Testis (tissue), 2 donors: ENCODE results near the gene PTGIS.

Experiments
- POLR2A ChIP-seq: fragments of 450-650 bp; IDR thresholded peaks from one replicate; pipeline ENCODE4 v1.6.1; 2017; ENCODE audit warnings: antibody characterized with exemption, mild to moderate bottlenecking, moderate library complexity
- TF ChIP-seq, protein P1 (sequence below), 3 experiments: fragments of 450-650 bp in 2 of 3; fragments of 200-600 bp in 1 of 3; sonication (generic) in 1 of 3; IDR thresholded peaks; one replicate each; pipeline ENCODE4 v1.5.1; 2016 to 2019; ENCODE audit warnings: antibody characterized with exemption in 3 of 3, mild to moderate bottlenecking in 2 of 3, moderate library complexity in 1 of 3

DNA sequence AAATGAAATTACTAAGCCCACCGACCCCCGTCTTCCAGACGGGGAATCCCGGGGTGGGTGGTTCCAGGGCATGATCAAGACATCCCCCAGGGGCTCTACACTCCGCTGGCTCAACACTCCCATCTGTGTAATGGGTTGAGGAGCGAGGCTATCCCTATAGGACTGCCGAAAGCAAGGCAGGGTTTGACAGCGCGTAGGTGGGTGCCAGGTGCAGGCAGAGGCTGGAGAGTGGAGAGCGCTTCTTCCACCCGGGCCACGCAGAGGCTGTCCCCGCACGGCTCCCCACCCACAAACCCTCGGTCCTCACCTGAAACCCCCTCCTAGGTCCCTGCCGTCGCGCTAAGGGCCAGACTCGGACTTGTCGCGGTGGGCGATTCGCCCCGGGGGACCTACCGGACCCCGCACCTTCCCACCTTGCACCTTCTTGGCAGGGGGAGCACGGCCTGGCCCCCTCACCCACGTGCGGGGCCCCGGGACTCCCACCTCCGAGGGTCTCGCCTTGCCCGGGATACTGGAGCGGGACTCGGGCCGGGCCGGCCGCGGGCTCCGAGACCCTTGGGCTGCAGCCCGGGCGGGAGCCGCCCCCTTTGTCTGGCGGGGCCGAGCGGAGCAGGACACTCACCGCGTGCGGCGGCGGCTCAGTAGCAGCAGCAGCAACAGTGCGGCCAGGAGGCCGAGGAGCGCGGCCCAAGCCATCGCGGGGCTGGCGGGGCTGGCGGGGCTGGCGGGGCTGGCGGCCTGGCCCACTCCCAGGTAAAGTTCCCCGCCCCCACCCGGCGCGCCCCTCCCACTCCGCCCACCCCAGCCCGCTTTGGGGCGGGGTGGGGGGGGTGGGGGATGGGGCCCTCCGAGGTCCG, at the start of gene PTGIS:
- TF ChIP-seq, protein P1, sequence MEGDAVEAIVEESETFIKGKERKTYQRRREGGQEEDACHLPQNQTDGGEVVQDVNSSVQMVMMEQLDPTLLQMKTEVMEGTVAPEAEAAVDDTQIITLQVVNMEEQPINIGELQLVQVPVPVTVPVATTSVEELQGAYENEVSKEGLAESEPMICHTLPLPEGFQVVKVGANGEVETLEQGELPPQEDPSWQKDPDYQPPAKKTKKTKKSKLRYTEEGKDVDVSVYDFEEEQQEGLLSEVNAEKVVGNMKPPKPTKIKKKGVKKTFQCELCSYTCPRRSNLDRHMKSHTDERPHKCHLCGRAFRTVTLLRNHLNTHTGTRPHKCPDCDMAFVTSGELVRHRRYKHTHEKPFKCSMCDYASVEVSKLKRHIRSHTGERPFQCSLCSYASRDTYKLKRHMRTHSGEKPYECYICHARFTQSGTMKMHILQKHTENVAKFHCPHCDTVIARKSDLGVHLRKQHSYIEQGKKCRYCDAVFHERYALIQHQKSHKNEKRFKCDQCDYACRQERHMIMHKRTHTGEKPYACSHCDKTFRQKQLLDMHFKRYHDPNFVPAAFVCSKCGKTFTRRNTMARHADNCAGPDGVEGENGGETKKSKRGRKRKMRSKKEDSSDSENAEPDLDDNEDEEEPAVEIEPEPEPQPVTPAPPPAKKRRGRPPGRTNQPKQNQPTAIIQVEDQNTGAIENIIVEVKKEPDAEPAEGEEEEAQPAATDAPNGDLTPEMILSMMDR (IDR thresholded peaks at IDR 0.05), result no peak
- TF ChIP-seq POLR2A, result no peak
